SK-N-SH (cell line): ENCODE data around the gene SHD. TPM values are rescaled to one million over a fixed set of nuclear protein-coding genes. Genes with fewer than 3 reads are reported as not detected.
A peak's percentile ranks its signal among the peaks of the same experiment; 100 is the strongest.
"Not testable (repeated sequence)": the region's sequence is repeated elsewhere in the genome, so short reads cannot be mapped to it uniquely, and the experiment has no call there.

Experiments used
- CTCF ChIA-PET: fragments of 300-600, 350-600 bp; formaldehyde crosslinking; extraction: SDS; loops from one replicate; lab custom pipeline; 2021; lab: Yijun Ruan, JAX
- POLR2A ChIA-PET: fragments of 350-600 bp; sonication (Branson Sonifier 250); formaldehyde crosslinking; extraction: SDS; loops from one replicate; lab custom pipeline; 2020; ENCODE audit warnings: antibody characterized with exemption, inconsistent platforms; lab: Yijun Ruan, JAX
- DNase-seq: peaks from one replicate; pipeline ENCODE4 v3.0.0; 2012
- H2AFZ ChIP-seq: fragments of 200-600 bp; sonication (generic); 2 replicates; pipeline ENCODE4 v1.8.1; 2016; ENCODE audit warnings: antibody characterized with exemption, mild to moderate bottlenecking, low read depth
- H3F3A ChIP-seq: fragments of 200-600 bp; sonication (generic); replicated peaks from 2 replicates; pipeline ENCODE3; 2016; ENCODE audit warnings: antibody characterized with exemption, mild to moderate bottlenecking; ENCODE audit not compliant: insufficient read depth
- H3K27ac ChIP-seq, 2 experiments: fragments of 200-500 bp in 1 of 2; fragments of 200-600 bp in 1 of 2; sonication (Bioruptor generic) in 1 of 2; sonication (generic), shearing (Covaris generic) in 1 of 2; 2 replicates each; pipeline versions ENCODE4 v1.5.1 to v1.6.1; 2014 to 2016; ENCODE audit warnings: low read depth in 2 of 2, inconsistent platforms in 1 of 2, low read length in 1 of 2, mild to moderate bottlenecking in 1 of 2, mixed read lengths in 1 of 2
- H3K27me3 ChIP-seq: fragments of 200-600 bp; sonication (generic), shearing (Covaris generic); 2 replicates; pipeline ENCODE4 v1.6.1; 2016; ENCODE audit warnings: mixed run types; ENCODE audit not compliant: insufficient read depth
- H3K36me3 ChIP-seq, 2 experiments: fragments of 200-500 bp in 1 of 2; fragments of 200-600 bp in 1 of 2; sonication (Bioruptor generic) in 1 of 2; sonication (generic) in 1 of 2; replicated peaks in 1 of 2; 2 replicates each; pipeline versions ENCODE3 to v1.5.1; 2014 to 2016; ENCODE audit warnings: low read length in 1 of 2, mild to moderate bottlenecking in 1 of 2; ENCODE audit not compliant: insufficient read depth in 2 of 2, control insufficient read depth in 1 of 2
- H3K4me1 ChIP-seq, 2 experiments: fragments of 200-500 bp in 1 of 2; fragments of 200-600 bp in 1 of 2; sonication (Bioruptor generic) in 1 of 2; sonication (generic), shearing (Covaris generic) in 1 of 2; 2 replicates each; pipeline versions ENCODE4 v1.5.1 to v1.6.1; 2014 to 2016; ENCODE audit warnings: low read depth in 1 of 2, low read length in 1 of 2, mixed run types in 1 of 2; ENCODE audit not compliant: insufficient read depth in 2 of 2, control insufficient read depth in 1 of 2
- H3K4me2 ChIP-seq: fragments of 200-600 bp; sonication (generic), shearing (Covaris generic); 2 replicates; pipeline ENCODE4 v1.6.1; 2017; ENCODE audit warnings: mixed run types
- H3K4me3 ChIP-seq, 2 experiments: fragments of 200-500 bp in 1 of 2; fragments of 200-600 bp in 1 of 2; sonication (Bioruptor generic) in 1 of 2; sonication (generic), shearing (Covaris generic) in 1 of 2; 2 replicates each; pipeline versions ENCODE4 v1.5.1 to v1.8.1; 2014 to 2016; ENCODE audit warnings: low read depth in 2 of 2, inconsistent platforms in 1 of 2, low read length in 1 of 2, mild to moderate bottlenecking in 1 of 2, mixed read lengths in 1 of 2, moderate library complexity in 1 of 2
- H3K79me2 ChIP-seq: fragments of 200-600 bp; sonication (generic); 2 replicates; pipeline ENCODE4 v1.8.1; 2017; ENCODE audit warnings: mild to moderate bottlenecking; ENCODE audit not compliant: insufficient read depth
- H3K9ac ChIP-seq: fragments of 200-600 bp; sonication (generic); 2 replicates; pipeline ENCODE4 v1.6.1; 2017; ENCODE audit warnings: mixed run types
- H3K9me2 ChIP-seq: fragments of 200-600 bp; sonication (generic); 2 replicates; pipeline ENCODE4 v1.6.1; 2017; ENCODE audit warnings: mixed run types
- H3K9me3 ChIP-seq: fragments of 200-600 bp; sonication (generic); 2 replicates; pipeline ENCODE4 v1.6.1; 2017; ENCODE audit warnings: mixed run types, mild to moderate bottlenecking, moderate library complexity
- H4K20me1 ChIP-seq: fragments of 200-600 bp; sonication (generic); 2 replicates; pipeline ENCODE4 v1.6.1; 2017; ENCODE audit warnings: mild to moderate bottlenecking, mixed run types; ENCODE audit not compliant: insufficient read depth
- CHD2 ChIP-seq: fragments of 150-350 bp; IDR thresholded peaks from 2 replicates; pipeline ENCODE4 v1.6.1; 2018; ENCODE audit warnings: low read length; ENCODE audit not compliant: partially characterized antibody
- EP300 ChIP-seq, 2 experiments: IDR thresholded peaks; 2 replicates each; pipeline versions ENCODE4 v1.4.0 to v1.6.1; 2012; ENCODE audit warnings: borderline replicate concordance in 1 of 2, low read depth in 1 of 2, low read length in 1 of 2
- FOXJ3 ChIP-seq: sonication (generic); formaldehyde crosslinking; IDR thresholded peaks from 2 replicates; pipeline ENCODE4 v1.5.1; 2020; ENCODE audit warnings: mild to moderate bottlenecking, missing genetic modification reagents
- GABPA ChIP-seq: IDR thresholded peaks from 2 replicates; pipeline ENCODE4 v1.4.0; 2012; ENCODE audit warnings: low read depth, mild to moderate bottlenecking
- GATA2 ChIP-seq: sonication (generic); formaldehyde crosslinking; IDR thresholded peaks from 2 replicates; pipeline ENCODE4 v1.5.0; 2020; ENCODE audit warnings: mild to moderate bottlenecking, missing genetic modification reagents
- MXI1 ChIP-seq: IDR thresholded peaks from 2 replicates; pipeline ENCODE4 v1.6.1; 2012; ENCODE audit warnings: mild to moderate bottlenecking, low read depth, low read length, improper control_type of control experiment
- RCOR1 ChIP-seq: fragments of 150-350 bp; IDR thresholded peaks from 2 replicates; pipeline ENCODE4 v1.6.1; 2017; ENCODE audit warnings: antibody characterized with exemption, low read length
- SIN3A ChIP-seq: IDR thresholded peaks from 2 replicates; pipeline ENCODE4 v1.6.1; 2012; ENCODE audit warnings: low read depth, mild to moderate bottlenecking, low read length, moderate library complexity, borderline replicate concordance
- SMC3 ChIP-seq: IDR thresholded peaks from 2 replicates; pipeline ENCODE4 v1.6.1; 2012; ENCODE audit warnings: low read depth, low read length, improper control_type of control experiment
- TCF12 ChIP-seq: IDR thresholded peaks from 2 replicates; pipeline ENCODE4 v1.4.0; 2012
- WGBS: methylation state at CpG from one replicate; pipeline ENCODE4 v1.1.6; 2017; ENCODE audit warnings: low lambda C conversion rate; 5-methylcytosine and 5-hydroxymethylcytosine counted together
- polyA plus RNA-seq, 3 experiments: library from polyadenylated mRNA; depleted of rRNA; stranded (reverse); fragments of >200 nt; gene quantifications; 2 replicates each; pipeline ENCODE4 v1.2.3, GENCODE V29; 2012

The SHD gene, protein sequence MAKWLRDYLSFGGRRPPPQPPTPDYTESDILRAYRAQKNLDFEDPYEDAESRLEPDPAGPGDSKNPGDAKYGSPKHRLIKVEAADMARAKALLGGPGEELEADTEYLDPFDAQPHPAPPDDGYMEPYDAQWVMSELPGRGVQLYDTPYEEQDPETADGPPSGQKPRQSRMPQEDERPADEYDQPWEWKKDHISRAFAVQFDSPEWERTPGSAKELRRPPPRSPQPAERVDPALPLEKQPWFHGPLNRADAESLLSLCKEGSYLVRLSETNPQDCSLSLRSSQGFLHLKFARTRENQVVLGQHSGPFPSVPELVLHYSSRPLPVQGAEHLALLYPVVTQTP
- polyA plus RNA-seq (2012; rRNA removed) = 3.1 and 6.9 TPM in 2 replicates
- polyA plus RNA-seq (2012; cell fraction: cytosol; rRNA removed) = 3.0 and 7.6 TPM in 2 replicates
- polyA plus RNA-seq (2012; cell fraction: nucleus; rRNA removed) = 8.5 and 32.8 TPM in 2 replicates

- Histone ChIP-seq H3K9ac (no peak within 1 kb of the TSS), H3K27ac (peak within 1 kb of the TSS; percentile 50 to 99; a peak in 3 of 4 replicates)
- POLR2A ChIA-PET = interaction anchor here (0.8 to 3.3 kb wide), 7 partner anchors 11 to 65 kb away, joined by 3 to 32 read pairs (median 4); partner anchors contain the start of genes MPND and YJU2
Measured at GRCh38 chr19:4278419-4279266, at the start of gene SHD. TSS of gene SHD (plus strand) at chr19:4279266. CDS start at chr19:4280064, 798 bp downstream.

DNA sequence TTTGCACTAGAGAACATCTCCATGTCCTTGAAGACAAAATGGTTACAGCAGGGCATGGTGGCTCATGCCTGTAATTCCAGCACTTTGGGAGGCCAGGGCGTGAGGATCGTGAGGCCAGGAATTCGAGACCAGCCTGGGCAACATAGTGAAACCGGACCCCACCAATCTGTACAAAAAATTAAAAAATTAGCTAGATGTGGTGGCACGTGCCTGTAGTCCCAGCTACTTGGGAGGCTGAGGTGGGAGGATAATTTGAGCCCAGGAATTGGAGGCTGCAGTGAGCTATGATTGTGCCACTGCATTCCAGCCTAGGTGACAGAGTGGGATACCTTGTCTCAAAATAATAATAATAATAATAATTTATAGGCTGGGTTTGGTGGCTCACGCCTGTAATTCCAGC, 48.8 kb upstream of the SHD start:
- POLR2A ChIA-PET = not testable (repeated sequence)
- 81% methylated on average over 6 of the region's 6 CpGs for WGBS
- CTCF ChIA-PET = interaction anchor here (1.4 kb wide), 3 partner anchors 14 to 62 kb away, joined by 3 to 4 read pairs (median 4); no protein-coding TSS in a partner anchor

More at GRCh38 chr19:4278419-4279266, at the start of gene SHD:
- no peaks in the 10 kb centered on the region for H4K20me1 ChIP-seq
- H3K27me3 ChIP-seq = peaks cover 12% of the 10 kb centered on the region
- CTCF ChIA-PET = interaction anchor here (0.5 to 7.0 kb wide), 13 partner anchors 10 to 1509 kb away, joined by 3 to 60 read pairs (median 3); partner anchors contain the start of genes MPND and SH3GL1
- H3K9me2 ChIP-seq = no peaks in the 10 kb centered on the region
- no peaks in the 10 kb centered on the region for H3K79me2 ChIP-seq
- peaks cover 0 to 12% of the 10 kb centered on the region in 2 experiments; a peak in 1 of 4 replicates for H3K4me1 ChIP-seq
- peak within 1 kb of the TSS; percentile 49 to 50; a peak in 3 of 4 replicates for H3K4me3 ChIP-seq
- peak; percentile 92 for DNase-seq
- no peaks in the 10 kb centered on the region for H3K36me3 ChIP-seq
- WGBS = 5% methylated on average over 32 of the region's 44 CpGs
- H3K9me3 ChIP-seq = no peaks in the 10 kb centered on the region
- no peaks in the 10 kb centered on the region for H3F3A ChIP-seq
- H3K4me2 ChIP-seq = peak within 1 kb of the TSS; percentile 69; the same call in 1 of the 2 replicates
- TF ChIP-seq TCF12 (peak; percentile 5; the same call in 1 of the 2 replicates), GABPA (no peak), SIN3A (no peak), SMC3 (peak; percentile 8; the same call in 1 of the 2 replicates), MXI1 (peak; percentile 55), EP300 (IDR thresholded peaks at IDR 0.05; ENCODE audit: borderline replicate concordance in 1 of 2, low read depth in 1 of 2, low read length in 1 of 2) (peak in 1 of 2 experiments; percentile 87; a peak in 1 of 4 replicates), FOXJ3 (CRISPR knock-in tag) (peak; percentile 42; the same call in 1 of the 2 replicates), RCOR1 (peak; percentile 11; the same call in 1 of the 2 replicates), CHD2 (peak; percentile 91), GATA2 (CRISPR knock-in tag) (peak; percentile 95)
- no peak within 1 kb of the TSS for H2AFZ ChIP-seq

GRCh38 chr19:4231521-4231920, 47.5 kb upstream of the SHD start:
- DNase-seq, POLR2A ChIA-PET, H3K36me3 ChIP-seq, H4K20me1 ChIP-seq, H3K9me2 ChIP-seq, H3K9ac ChIP-seq, H3K27ac ChIP-seq, H3F3A ChIP-seq, H3K79me2 ChIP-seq, H3K4me3 ChIP-seq, H3K27me3 ChIP-seq, H2AFZ ChIP-seq, H3K9me3 ChIP-seq, H3K4me1 ChIP-seq, H3K4me2 ChIP-seq: not testable (repeated sequence)
- 79% methylated on average over 6 of the region's 6 CpGs for WGBS
- CTCF ChIA-PET = interaction anchor here (1.4 kb wide), 1 partner anchor 15 kb away, joined by 4 read pairs; no protein-coding TSS in a partner anchor

More for the DNA sequence above, 48.8 kb upstream of the SHD start:
- H3K27me3 ChIP-seq, H3K36me3 ChIP-seq, DNase-seq, H4K20me1 ChIP-seq, H2AFZ ChIP-seq, H3K9me2 ChIP-seq, H3K9ac ChIP-seq, H3K4me2 ChIP-seq, H3K9me3 ChIP-seq, H3K4me1 ChIP-seq, H3F3A ChIP-seq, H3K79me2 ChIP-seq, H3K4me3 ChIP-seq, H3K27ac ChIP-seq: not testable (repeated sequence)

DNA sequence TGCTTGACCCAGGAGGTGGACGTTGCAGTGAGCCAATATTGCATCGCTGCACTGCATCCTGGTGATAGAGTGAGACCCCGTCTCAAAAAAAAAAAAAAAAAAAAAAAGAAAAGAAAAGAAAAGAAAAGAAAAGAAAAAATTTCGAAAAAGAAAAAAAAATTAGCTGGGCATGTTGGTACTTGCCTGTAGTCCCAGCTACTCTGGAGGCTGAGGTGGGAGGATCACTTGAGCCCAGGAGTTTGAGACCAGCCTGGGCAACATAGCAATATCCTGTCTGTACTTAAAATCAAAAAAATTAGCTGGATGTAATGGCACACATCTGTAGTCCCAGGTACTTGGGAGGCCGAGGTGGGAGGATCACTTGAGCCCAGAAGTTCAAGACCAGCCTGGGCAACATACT, 46.9 kb upstream of the SHD start:
- H3K9ac ChIP-seq, H3K4me1 ChIP-seq, H3K9me3 ChIP-seq, H2AFZ ChIP-seq, DNase-seq, H3F3A ChIP-seq, H3K27ac ChIP-seq, POLR2A ChIA-PET, H3K79me2 ChIP-seq, H3K27me3 ChIP-seq, H3K36me3 ChIP-seq, H4K20me1 ChIP-seq, H3K9me2 ChIP-seq, H3K4me2 ChIP-seq, H3K4me3 ChIP-seq: not testable (repeated sequence)
- 67% methylated on average over 5 of the region's 5 CpGs for WGBS
- CTCF ChIA-PET = interaction anchor here (0.6 to 2.5 kb wide), 12 partner anchors 11 to 576 kb away, joined by 3 to 12 read pairs (median 4); partner anchors contain the start of genes MPND and YJU2
